Neural cell (in vitro differentiated cells): ENCODE measurements around the gene CCDC33.

Experiments used
- CTCF ChIP-seq: fragments of 450-650 bp; IDR thresholded peaks from 2 replicates; pipeline ENCODE4 v1.5.1; 2014; ENCODE audit warnings: antibody characterized with exemption, mild to moderate bottlenecking, moderate library complexity; ENCODE audit not compliant: poor library complexity, severe bottlenecking
- EP300 ChIP-seq: fragments of 450-650 bp; conservative IDR thresholded peaks from 2 replicates; pipeline ENCODE4 v1.6.1; 2014; ENCODE audit warnings: antibody characterized with exemption, mild to moderate bottlenecking, moderate library complexity; ENCODE audit not compliant: poor library complexity, severe bottlenecking
- EZH2 ChIP-seq: fragments of 200-600, 300-800 bp; shearing (Covaris generic), sonication (generic); IDR thresholded peaks from 2 replicates; pipeline ENCODE4 v1.6.1; 2014; ENCODE audit warnings: antibody characterized with exemption, low read length, borderline replicate concordance, mild to moderate bottlenecking; ENCODE audit not compliant: insufficient read depth, poor library complexity, severe bottlenecking
- POLR2AphosphoS5 ChIP-seq: IDR thresholded peaks from 2 replicates; pipeline ENCODE4 v1.6.1; 2012
- SMC3 ChIP-seq: fragments of 450-650 bp; conservative IDR thresholded peaks from 2 replicates; pipeline ENCODE4 v1.6.1; 2014; ENCODE audit warnings: antibody characterized with exemption, mild to moderate bottlenecking, moderate library complexity; ENCODE audit not compliant: poor library complexity
- TAF1 ChIP-seq: IDR thresholded peaks from 2 replicates; pipeline ENCODE4 v1.6.1; 2012; ENCODE audit warnings: low read depth

GRCh38 chr15:74193905-74194304, 42.2 kb upstream of the CCDC33 start:
- TF ChIP-seq CTCF (no peak), EP300 (no peak), TAF1 (no peak), EZH2 (no peak), POLR2AphosphoS5 (no peak), SMC3 (no peak)
